Stimulated activated CD8-positive, alpha-beta memory T cell treated with anti-CD3 and anti-CD28 coated beads, Interleukin-12 subunit alpha, Interleukin-12 subunit beta, amount 100 ng/mL, for 4 hours (primary cell): Measurements from ENCODE around the gene PSD.

Experiments
- DNase-seq: peaks from one replicate; pipeline ENCODE4 v3.0.0-alpha.2; 2020; ENCODE audit warnings: low read depth

Gene PSD

DNA sequence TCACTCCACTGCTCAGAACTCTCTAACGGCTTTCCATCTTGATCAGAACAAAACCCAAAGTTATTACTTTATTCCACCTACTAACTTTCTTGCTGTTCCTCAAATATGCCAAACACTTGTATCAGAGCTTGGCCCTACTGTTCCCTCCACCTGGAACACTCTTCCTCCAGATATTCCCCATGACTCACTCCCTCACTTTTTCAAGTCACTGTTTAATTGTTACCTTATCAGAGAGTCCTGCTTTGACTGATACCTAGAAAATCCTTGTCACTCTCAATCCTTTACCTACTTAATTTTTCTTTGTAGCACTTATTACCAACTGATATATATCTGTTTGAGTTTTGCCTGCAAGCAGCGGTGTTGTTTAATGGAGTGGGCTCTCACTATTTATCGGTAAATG is 28.7 kb downstream of the PSD start:
- no peak for DNase-seq

DNA sequence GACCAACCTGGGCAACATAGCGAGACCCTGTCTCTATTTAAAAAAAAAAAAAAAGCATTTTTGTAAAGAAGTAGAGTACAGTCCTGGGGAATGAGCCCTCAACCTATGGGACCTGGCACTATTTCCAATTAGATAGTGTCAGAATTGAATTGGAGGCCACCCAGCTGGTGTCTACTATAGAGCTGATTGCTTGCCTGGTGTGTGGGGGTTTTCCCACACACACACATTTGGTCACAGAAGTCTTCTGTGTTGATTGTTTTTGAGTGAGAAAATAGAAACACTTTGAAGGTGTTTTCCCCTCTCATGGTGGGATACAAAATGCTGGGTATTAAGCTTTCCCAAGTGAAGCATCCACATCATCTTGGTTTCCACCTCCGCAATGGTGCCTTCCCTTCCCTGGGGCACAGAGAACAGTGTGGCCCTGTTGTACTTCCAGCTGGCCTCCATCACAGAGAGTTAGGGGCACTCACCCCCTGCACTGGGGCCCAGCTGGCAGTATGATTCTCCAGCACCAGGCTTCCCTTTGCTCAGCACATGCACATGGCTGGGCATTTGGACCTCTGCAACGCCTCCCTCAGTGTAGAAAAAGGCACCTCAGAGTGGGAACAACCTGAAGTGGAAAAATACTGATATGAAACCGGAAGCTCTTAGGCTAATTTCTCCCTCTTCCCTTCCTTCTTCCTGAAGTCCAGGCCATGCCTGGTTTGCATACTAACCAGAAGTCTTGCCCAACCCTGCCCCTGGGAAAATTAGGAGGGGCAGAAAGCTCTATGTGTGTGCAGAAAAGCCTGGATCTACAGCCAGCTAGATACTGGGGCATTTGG is 33.8 kb downstream of the PSD start:
- no peak for DNase-seq

DNA sequence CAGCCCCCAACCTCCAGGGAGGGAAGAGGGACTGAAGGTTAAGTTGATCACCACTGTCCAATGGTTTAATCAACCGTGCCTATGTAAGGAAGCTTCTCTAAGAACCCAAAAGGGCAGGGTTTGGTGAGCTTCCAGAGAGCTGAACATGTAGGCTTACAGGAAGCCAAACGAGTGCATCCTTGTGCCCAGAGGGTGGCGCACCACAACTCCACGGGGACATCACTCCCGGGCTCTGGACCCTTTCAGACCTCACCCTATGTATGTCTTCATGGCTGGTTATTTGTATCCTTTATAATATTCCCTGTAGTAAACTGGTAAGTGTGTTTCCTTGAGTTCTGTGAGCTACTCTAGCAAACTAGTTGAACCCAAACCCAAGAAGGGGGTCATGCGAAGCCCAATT is 34.5 kb downstream of the PSD start:
- DNase-seq: no peak

DNA sequence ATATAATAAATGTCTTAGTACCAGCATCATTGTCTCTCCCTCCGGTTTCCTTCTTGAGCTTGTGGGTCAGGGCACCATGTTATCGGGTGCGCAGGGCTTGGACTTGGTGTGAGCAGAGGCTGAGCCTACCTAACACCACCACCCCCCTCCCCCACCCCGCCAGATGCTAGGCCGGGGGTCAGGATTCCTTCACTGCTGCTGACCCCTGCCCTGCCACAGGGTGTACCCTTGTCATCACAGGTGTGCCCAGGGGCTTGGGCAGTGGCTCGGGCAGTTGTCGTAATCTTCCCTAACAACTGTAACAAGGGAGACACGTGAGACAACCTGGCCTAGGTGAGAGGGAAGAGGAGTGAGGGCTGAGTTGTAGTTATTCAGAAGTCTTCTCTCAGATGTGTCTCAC is 35.7 kb downstream of the PSD start:
- no peak for DNase-seq

DNA sequence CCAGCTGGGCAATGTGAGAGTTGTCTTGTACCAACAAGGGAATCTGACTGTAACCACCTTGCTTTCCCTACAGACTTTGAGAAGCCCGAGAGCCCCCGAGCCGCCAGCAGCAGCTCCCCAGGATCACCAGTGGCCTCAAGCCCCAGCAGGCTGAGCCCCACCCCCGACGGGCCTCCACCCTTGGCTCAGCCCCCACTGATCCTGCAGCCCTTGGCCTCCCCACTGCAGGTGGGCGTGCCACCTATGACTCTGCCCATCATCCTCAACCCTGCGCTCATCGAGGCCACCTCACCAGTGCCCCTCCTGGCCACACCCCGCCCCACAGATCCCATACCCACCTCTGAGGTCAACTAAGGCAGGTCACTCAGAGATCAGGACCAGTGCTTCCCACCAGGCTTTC is 36.6 kb downstream of the PSD start:
- no peak for DNase-seq

DNA sequence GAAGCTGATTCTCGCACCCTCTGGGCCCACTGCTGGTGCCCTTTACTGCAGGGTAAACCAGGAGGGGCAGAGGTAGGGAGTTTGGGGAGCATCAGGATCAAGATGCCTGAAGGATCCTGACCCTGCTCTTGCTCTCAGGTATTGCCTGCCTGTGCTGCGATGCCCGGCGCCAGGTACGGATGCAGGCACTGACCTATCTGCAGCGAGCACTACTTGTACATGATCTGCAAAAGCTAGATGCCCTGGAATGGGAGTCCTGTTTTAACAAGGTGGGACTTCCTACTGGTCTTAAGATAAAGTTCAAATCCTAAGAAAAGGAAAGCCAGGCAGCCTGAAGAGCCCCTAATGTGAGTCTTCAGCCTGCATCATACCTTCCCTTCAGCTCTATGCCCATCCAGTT is 39.2 kb downstream of the PSD start:
- DNase-seq: no peak

DNA sequence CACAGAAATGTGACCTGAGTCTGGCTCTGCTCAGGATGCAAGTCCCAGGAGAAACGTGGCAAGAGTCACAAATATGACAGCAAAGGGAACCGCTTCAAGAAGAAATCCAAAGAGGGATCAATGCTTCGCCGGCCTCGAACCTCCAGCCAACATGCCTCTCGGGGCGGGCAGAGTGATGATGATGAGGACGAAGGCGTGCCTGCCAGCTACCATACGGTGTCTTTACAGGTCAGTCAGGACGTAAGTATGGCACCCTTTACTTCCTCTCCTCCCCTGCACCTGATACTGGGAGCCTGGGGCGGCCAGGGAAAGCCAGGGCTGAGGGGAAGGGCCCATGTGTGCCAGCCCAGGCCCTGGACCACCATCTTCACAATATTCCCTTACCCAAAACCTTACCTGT is 41.7 kb downstream of the PSD start:
- no peak for DNase-seq

DNA sequence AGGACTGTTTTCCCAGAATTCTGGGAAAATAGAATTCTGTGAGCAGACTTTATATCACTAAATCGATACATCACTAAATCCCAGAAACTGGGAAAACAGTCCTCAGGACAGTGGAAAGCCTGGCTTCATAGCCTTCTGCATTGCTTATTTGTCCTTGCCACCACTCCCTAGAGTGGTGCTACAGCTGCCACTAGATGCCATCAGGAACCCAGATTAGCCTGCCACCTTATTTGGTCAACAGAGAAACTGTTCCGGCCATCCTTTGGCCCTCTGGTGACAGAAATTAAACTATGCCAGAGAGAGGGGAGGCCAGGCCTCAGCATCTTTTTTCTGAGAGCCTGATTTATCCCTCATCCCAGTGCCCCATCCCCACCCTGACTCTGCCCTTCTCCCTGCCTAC is 42.7 kb downstream of the PSD start:
- DNase-seq: no peak

DNA sequence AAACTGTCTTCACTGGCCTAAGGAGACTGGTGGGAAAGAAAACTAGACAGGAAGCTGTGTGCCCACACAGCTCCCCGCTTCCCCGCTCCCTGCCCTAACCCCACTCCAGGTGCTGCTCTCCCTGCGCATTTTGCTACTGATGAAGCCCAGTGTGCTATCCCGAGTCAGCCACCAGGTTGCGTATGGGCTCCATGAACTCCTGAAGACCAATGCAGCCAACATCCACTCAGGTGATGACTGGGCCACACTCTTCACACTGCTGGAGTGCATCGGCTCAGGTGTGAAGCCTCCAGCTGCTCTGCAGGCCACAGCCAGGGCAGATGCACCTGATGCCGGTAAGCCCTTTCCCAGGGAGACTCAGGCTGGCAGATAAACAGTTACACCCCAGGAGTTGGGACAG is 43.3 kb downstream of the PSD start:
- no peak for DNase-seq

DNA sequence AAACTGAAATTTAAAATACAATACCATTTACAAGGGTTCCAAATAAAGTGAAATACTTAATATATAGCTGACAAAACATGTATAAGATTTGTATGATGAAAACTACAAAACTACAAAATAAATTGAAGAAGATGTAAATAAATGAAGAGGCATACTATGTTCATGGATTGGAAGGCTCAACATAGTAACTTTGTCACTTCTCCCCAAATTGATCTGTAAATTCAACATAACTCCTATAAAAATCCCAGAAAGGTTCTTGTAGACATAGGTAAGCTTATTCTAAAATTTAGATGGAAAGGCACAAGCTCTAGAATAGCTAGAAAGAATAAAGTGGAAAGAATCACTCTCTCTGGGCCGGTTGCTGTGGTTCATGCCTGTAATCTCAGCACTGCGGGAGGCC is 47.3 kb downstream of the PSD start:
- no peak for DNase-seq

DNA sequence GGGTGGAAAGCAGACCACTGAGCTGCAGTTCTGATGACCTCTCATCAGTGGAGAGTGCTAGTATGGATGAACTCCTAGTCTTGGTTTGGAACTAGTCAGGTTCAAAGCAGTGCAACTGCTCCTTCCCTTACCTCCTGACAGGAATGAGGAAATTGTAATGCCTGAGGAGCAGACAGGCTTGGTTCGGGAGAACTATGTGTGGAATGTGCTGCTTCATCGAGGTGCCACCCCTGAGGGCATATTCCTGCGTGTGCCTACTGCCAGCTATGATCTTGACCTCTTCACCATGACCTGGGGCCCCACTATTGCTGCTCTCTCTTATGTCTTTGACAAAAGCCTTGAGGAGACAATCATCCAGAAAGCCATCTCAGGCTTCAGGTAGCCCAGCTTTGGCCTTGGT is 50.5 kb downstream of the PSD start:
- no peak for DNase-seq

DNA sequence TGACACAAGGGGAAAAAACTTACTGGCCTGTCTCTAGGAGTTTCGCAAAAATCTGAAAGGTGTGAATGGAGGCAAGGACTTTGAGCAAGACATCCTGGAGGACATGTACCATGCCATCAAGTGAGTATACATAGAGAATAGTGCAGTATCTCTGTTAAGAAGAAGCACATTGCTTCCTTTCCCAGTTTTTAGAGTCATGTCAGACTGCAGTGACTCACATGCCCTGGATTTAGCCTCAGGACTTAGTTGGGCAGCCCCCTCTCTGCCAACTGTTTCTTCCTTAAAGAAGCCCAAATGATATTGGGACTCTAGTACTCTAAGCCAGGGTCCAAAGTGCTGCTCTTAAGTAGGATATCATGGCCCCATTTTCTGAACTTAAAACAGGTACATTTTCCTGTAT is 51.1 kb downstream of the PSD start:
- no peak for DNase-seq

DNA sequence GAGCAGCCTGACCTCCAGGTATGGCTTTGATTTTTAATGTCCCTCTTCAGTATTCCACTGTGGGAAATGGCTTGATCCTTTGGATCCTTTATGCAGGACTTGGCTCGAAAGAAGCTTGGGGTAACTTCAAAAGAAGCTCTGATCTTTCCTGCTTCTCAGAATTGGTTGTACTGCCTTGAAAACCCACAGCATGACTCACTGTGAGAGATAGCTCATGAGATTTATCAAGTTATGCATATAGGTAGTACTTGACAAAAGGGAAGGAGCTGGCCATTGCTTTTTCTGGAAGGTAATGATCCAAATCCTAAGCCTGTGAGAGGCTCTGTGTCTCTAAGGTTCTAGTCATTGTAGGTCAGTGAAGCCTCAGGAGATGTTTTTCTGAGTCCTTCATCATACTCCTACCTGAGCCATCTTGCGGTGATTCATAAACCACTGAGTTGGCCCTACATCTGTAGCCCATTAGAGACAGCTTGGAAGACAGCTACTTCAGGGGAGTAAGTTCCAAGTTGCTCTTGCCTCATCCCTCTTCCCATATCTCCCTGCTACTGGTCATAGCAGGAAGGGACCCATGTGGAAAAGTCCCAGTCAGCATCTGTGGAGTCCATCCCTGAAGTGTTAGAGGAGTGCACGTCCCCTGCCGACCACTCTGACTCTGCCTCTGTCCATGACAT is 59.7 kb downstream of the PSD start:
- DNase-seq: no peak

DNA sequence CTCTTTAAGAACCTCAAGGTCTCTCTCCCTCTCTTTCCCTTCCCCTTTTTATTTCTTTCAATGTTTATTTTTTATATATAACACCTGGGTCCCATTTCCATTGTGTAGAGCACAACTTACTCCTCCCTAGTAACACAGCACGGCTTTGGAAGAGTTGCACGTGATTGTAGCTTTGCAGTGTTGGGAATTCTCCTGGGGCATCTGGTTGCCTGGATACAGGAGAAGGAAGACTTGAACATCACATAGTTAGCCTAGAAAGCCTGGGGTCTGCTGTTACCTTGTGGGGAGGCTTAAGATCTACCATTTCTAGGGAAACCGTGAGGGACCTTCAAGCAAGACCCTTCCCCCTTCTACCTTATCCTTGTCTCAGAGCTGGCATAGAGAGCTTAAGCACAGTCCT is 64.1 kb downstream of the PSD start:
- no peak for DNase-seq
